GM19468 (cell line): ENCODE data around the gene NFX1.
"Not testable (repeated sequence)": the region's sequence is repeated elsewhere in the genome, so short reads cannot be mapped to it uniquely, and the experiment has no call there.

Experiments
- ATAC-seq: cut with Tn5 transposase; IDR thresholded peaks from one replicate; pipeline ENCODE4 v1.9.1; 2021; ENCODE audit warnings: mild to moderate bottlenecking, moderate library complexity, moderate number of reproducible peaks; ENCODE audit not compliant: unreplicated experiment; ENCODE audit errors: extremely low read depth

Gene NFX1

GRCh38 chr9:33351547-33351946, 61.2 kb downstream of the NFX1 start:
- ATAC-seq: no peak

- ATAC-seq: no peak
Measured at GRCh38 chr9:33354651-33355211, 64.4 kb downstream of the NFX1 start.

GRCh38 chr9:33355933-33356332, 65.6 kb downstream of the NFX1 start:
- no peak for ATAC-seq

- ATAC-seq: not testable (repeated sequence)
Measured at GRCh38 chr9:33358641-33359040, 68.3 kb downstream of the NFX1 start.

GRCh38 chr9:33364127-33364526, 73.8 kb downstream of the NFX1 start:
- ATAC-seq: no peak

GRCh38 chr9:33364814-33365213, 74.5 kb downstream of the NFX1 start:
- not testable (repeated sequence) for ATAC-seq

- ATAC-seq: no peak
Measured at GRCh38 chr9:33366979-33367480, 76.7 kb downstream of the NFX1 start.

GRCh38 chr9:33372900-33373299, 82.6 kb downstream of the NFX1 start:
- no peak for ATAC-seq

- no peak for ATAC-seq
Measured at GRCh38 chr9:33374190-33374589, 83.9 kb downstream of the NFX1 start.

- no peak for ATAC-seq
Measured at GRCh38 chr9:33374634-33375237, 84.4 kb downstream of the NFX1 start.

GRCh38 chr9:33375238-33375840, 85.0 kb downstream of the NFX1 start:
- no peak for ATAC-seq

GRCh38 chr9:33375841-33376321, 85.6 kb downstream of the NFX1 start:
- no peak for ATAC-seq

GRCh38 chr9:33377089-33377715, 86.9 kb downstream of the NFX1 start:
- ATAC-seq: no peak

- ATAC-seq: no peak
Measured at GRCh38 chr9:33378121-33378795, 87.9 kb downstream of the NFX1 start.

- no peak for ATAC-seq
Measured at GRCh38 chr9:33379666-33380389, 89.5 kb downstream of the NFX1 start.

- no peak for ATAC-seq
Measured at GRCh38 chr9:33380390-33381094, 90.2 kb downstream of the NFX1 start.

- no peak for ATAC-seq
Measured at GRCh38 chr9:33381231-33381791, 91.0 kb downstream of the NFX1 start.

- ATAC-seq: not testable (repeated sequence)
Measured at GRCh38 chr9:33382397-33382796, 92.1 kb downstream of the NFX1 start.

GRCh38 chr9:33383396-33383795, 93.1 kb downstream of the NFX1 start:
- ATAC-seq: not testable (repeated sequence)
